ENCODE data around the gene TTYH3. TPM values are rescaled to one million over a fixed set of nuclear protein-coding genes. Genes with fewer than 3 reads are reported as not detected.

TTYH3 gene
- total RNA-seq, 3 donors from 2014 or later (not counting 1 experiment from before 2014, with no cell fraction given) = 38.3 to 47.1 (median 42.4) TPM

DNA sequence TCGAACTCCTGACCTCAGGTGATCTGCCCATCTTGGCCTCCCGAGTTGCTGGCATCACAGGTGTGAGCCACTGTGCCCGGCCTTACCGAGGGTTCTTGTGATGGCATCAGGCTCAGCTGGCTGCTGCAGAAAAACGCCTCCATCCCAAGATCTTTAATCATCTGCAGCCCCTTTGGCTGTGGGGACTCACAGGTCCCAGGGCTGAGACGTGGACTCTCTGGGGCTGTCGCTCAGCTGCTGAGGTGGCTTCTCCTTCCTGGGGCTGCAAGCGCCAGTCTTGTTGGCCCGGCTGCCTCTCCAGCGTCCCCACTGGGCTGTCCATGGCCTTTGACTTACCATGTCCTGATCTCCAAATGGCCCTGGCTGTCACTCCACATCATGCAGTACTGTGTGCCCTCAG lies 76.3 kb downstream of the TTYH3 start:
- H3K27me3 ChIP-seq (ENCODE audit: control insufficient read depth, insufficient read depth, low read length) = peaks cover 26% of the 10 kb centered on the region
- H3K4me3 ChIP-seq (ENCODE audit: low read length) = no peak overlapping the region
- peaks cover 47 to 64% of the 10 kb centered on the region in 2 donors for H3K27me3 Mint-ChIP-seq (ENCODE audit: low read depth in 2 of 2)
- DNase-seq = no peak
- TF ChIP-seq, protein P1, sequence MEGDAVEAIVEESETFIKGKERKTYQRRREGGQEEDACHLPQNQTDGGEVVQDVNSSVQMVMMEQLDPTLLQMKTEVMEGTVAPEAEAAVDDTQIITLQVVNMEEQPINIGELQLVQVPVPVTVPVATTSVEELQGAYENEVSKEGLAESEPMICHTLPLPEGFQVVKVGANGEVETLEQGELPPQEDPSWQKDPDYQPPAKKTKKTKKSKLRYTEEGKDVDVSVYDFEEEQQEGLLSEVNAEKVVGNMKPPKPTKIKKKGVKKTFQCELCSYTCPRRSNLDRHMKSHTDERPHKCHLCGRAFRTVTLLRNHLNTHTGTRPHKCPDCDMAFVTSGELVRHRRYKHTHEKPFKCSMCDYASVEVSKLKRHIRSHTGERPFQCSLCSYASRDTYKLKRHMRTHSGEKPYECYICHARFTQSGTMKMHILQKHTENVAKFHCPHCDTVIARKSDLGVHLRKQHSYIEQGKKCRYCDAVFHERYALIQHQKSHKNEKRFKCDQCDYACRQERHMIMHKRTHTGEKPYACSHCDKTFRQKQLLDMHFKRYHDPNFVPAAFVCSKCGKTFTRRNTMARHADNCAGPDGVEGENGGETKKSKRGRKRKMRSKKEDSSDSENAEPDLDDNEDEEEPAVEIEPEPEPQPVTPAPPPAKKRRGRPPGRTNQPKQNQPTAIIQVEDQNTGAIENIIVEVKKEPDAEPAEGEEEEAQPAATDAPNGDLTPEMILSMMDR (IDR thresholded peaks at IDR 0.05) = no peak
- no peaks in the 10 kb centered on the region for H3K36me3 ChIP-seq (ENCODE audit: control insufficient read depth, insufficient read depth, low read length)
- intact Hi-C loops (cut with micrococcal nuclease) = loop anchor here (5.0 kb wide), 1 partner anchor 36 kb away; no protein-coding TSS in a partner anchor
- no peak for ATAC-seq
- H3K36me3 Mint-ChIP-seq = no peaks in the 10 kb centered on the region
- no peaks in the 10 kb centered on the region for H3K9me3 ChIP-seq (ENCODE audit: control insufficient read depth, insufficient read depth, low read length)
- H3K4me3 Mint-ChIP-seq = no peak overlapping the region
- WGBS (ENCODE audit: insufficient coverage) = 98% methylated on average over 10 of the region's 10 CpGs
- H3K4me1 ChIP-seq (ENCODE audit: control insufficient read depth, insufficient read depth, low read length) = peaks cover 33% of the 10 kb centered on the region
- H3K27ac ChIP-seq (ENCODE audit: low read length) = no peak overlapping the region
- H3K4me1 Mint-ChIP-seq = peaks cover 19 to 22% of the 10 kb centered on the region in 2 donors
- no peaks in the 10 kb centered on the region for H3K9me3 Mint-ChIP-seq
- no peak overlapping the region for H3K27ac Mint-ChIP-seq

DNA sequence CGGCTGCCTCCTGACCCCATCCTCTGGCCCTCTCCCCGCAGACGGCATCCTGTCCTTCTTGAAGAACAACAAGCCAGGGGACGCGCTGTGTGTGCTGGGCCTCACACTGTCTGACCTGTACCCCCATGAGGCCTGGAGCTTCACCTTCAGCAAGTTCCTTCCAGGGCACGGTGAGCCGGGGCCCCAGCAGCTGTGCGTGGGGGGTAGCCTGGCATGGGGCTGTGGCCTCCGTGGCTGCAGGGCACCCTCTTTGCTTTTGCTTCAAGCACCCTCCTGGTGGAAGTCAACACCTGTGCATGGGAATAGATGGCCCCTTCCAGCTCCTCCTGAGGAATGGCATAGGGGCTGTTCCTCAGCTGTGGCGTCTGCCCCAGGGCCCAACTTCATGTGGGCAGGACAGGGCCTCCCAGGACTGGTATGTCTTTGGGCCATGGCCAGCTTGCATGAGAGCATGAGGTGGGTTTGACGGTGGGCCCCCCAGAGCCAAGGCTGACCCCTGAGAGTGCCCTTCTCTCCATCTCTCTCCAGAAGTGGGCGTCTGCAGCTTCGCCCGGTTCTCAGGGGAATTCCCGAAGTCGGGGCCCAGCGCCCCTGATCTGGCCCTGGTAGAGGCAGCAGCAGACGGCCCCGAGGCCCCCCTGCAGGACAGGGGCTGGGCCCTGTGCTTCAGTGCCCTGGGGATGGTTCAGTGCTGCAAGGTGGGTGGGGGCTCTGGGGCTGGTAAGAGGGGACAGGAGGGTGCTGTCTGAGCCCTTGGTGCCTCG lies 76.9 kb downstream of the TTYH3 start:
- no peaks in the 10 kb centered on the region for H3K36me3 Mint-ChIP-seq
- ATAC-seq (no peak), DNase-seq (no peak)
- no peaks in the 10 kb centered on the region for H3K36me3 ChIP-seq (ENCODE audit: control insufficient read depth, insufficient read depth, low read length)
- no peak overlapping the region for H3K4me3 ChIP-seq (ENCODE audit: low read length)
- no peaks in the 10 kb centered on the region for H3K9me3 ChIP-seq (ENCODE audit: control insufficient read depth, insufficient read depth, low read length)
- H3K27me3 ChIP-seq (ENCODE audit: control insufficient read depth, insufficient read depth, low read length) = peaks cover 30% of the 10 kb centered on the region
- H3K27me3 Mint-ChIP-seq (ENCODE audit: low read depth in 2 of 2) = peaks cover 46 to 65% of the 10 kb centered on the region in 2 donors
- H3K27ac Mint-ChIP-seq = no peak overlapping the region
- H3K9me3 Mint-ChIP-seq = no peaks in the 10 kb centered on the region
- 82% methylated on average over 20 of the region's 20 CpGs for WGBS (ENCODE audit: insufficient coverage)
- intact Hi-C loops (cut with micrococcal nuclease) = loop anchor here (1.0 to 5.0 kb wide), 2 partner anchors 36 to 231 kb away; no protein-coding TSS in a partner anchor
- no peak overlapping the region for H3K4me3 Mint-ChIP-seq
- H3K4me1 ChIP-seq (ENCODE audit: control insufficient read depth, insufficient read depth, low read length) = peaks cover 33% of the 10 kb centered on the region
- peaks cover 22% of the 10 kb centered on the region in 2 donors for H3K4me1 Mint-ChIP-seq
- no peak overlapping the region for H3K27ac ChIP-seq (ENCODE audit: low read length)
- TF ChIP-seq, protein P1 (IDR thresholded peaks at IDR 0.05) = no peak

DNA sequence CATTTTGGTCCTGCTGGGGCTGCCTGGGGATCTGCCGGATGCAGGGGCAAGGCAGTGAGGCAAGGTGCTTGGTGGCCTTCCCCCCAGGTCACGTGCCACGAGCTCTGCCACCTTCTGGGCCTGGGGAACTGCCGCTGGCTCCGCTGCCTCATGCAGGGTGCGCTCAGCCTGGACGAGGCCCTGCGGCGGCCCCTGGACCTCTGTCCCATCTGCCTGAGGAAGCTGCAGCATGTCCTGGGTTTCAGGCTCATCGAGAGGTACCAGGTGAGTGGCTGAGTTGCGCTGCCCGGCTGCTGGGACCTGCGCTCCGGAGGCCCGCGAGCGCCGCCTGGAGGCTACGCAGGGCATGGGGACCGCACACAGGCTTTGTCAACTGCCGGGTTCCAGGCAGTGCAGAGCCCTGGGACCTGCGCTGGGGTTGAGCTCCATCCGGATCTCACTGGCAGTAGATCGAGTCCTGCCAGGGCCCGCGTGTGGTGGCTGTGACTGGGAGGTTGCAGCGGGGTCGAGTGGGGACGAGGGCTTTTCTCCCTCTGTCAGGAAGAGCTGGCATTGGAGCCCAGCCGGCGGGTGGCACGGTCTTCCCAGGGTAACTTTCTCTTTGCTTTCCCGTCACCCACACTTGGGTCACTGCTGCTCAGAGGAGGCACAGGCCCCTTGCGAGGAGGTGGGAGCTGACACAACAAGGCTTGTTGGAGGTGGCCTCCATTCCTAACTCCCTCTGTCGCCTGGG lies 77.9 kb downstream of the TTYH3 start:
- TF ChIP-seq, protein P1 (IDR thresholded peaks at IDR 0.05) = peak; percentile 92
- H3K4me3 ChIP-seq (ENCODE audit: low read length) = peak overlapping the region; percentile 15
- no peaks in the 10 kb centered on the region for H3K9me3 Mint-ChIP-seq
- peaks cover 36% of the 10 kb centered on the region for H3K4me1 ChIP-seq (ENCODE audit: control insufficient read depth, insufficient read depth, low read length)
- WGBS (ENCODE audit: insufficient coverage) = 28% methylated on average over 35 of the region's 35 CpGs
- H3K9me3 ChIP-seq (ENCODE audit: control insufficient read depth, insufficient read depth, low read length) = no peaks in the 10 kb centered on the region
- peaks cover 22 to 25% of the 10 kb centered on the region in 2 donors for H3K4me1 Mint-ChIP-seq
- H3K36me3 Mint-ChIP-seq = no peaks in the 10 kb centered on the region
- H3K4me3 Mint-ChIP-seq = peak overlapping the region; percentile 45
- no peaks in the 10 kb centered on the region for H3K36me3 ChIP-seq (ENCODE audit: control insufficient read depth, insufficient read depth, low read length)
- intact Hi-C loops (cut with micrococcal nuclease) = loop anchor here (1.0 to 5.0 kb wide), 2 partner anchors 37 to 232 kb away; no protein-coding TSS in a partner anchor
- peaks cover 51 to 73% of the 10 kb centered on the region in 2 donors for H3K27me3 Mint-ChIP-seq (ENCODE audit: low read depth in 2 of 2)
- peaks cover 30% of the 10 kb centered on the region for H3K27me3 ChIP-seq (ENCODE audit: control insufficient read depth, insufficient read depth, low read length)
- peak overlapping the region; percentile 54 for H3K27ac ChIP-seq (ENCODE audit: low read length)
- ATAC-seq (peak; percentile 79 to 87 (median 81)), DNase-seq (peak; percentile 71 to 89)
- H3K27ac Mint-ChIP-seq = no peak overlapping the region
